Kidney (tissue), 14 donors: Measurements from ENCODE around the gene DZIP1. TPM values are rescaled to one million over a fixed set of nuclear protein-coding genes. Genes with fewer than 3 reads are reported as not detected.

Source experiments
- DNase-seq, 5 donors: peaks; one replicate each; pipeline ENCODE4 v3.0.0-alpha.2; 2013 to 2020
- FAIRE-seq: peaks from 2 replicates; lab custom pipeline; 2012; peaks lifted over from hg19 to GRCh38; lab: Jason Lieb, UNC
- H3K27ac ChIP-seq, 2 donors: one replicate each; pipeline ENCODE4 v1.7.0; 2013; ENCODE audit warnings: low read depth in 2 of 2, low read length in 2 of 2, inconsistent platforms in 1 of 2
- H3K27me3 ChIP-seq: one replicate; pipeline ENCODE4 v1.7.1; 2013; ENCODE audit warnings: low read length, inconsistent platforms; ENCODE audit not compliant: control insufficient read depth, insufficient read depth
- H3K36me3 ChIP-seq, 3 donors: one replicate each; pipeline versions ENCODE4 v1.7.0 to v1.7.1; 2013; ENCODE audit warnings: low read length in 3 of 3, control low read depth in 1 of 3, inconsistent platforms in 1 of 3; ENCODE audit not compliant: insufficient read depth in 3 of 3, control insufficient read depth in 2 of 3
- H3K4me1 ChIP-seq, 3 donors: one replicate each; pipeline versions ENCODE4 v1.7.0 to v1.7.1; 2013; ENCODE audit warnings: low read length in 3 of 3, inconsistent platforms in 1 of 3, low read depth in 1 of 3; ENCODE audit not compliant: control insufficient read depth in 2 of 3, insufficient read depth in 2 of 3
- H3K4me3 ChIP-seq, 3 donors: one replicate each; pipeline versions ENCODE4 v1.7.0 to v1.8.1; 2013; ENCODE audit warnings: low read length in 3 of 3, control low read depth in 1 of 3, inconsistent platforms in 1 of 3
- H3K9ac ChIP-seq, 3 donors: one replicate each; pipeline versions ENCODE4 v1.7.0 to v1.7.1; 2013; ENCODE audit warnings: low read length in 3 of 3, control low read depth in 1 of 3, inconsistent platforms in 1 of 3
- H3K9me3 ChIP-seq, 3 donors: one replicate each; pipeline versions ENCODE4 v1.7.0 to v1.7.1; 2013; ENCODE audit warnings: low read length in 3 of 3, control low read depth in 1 of 3, inconsistent platforms in 1 of 3; ENCODE audit not compliant: control insufficient read depth in 2 of 3, insufficient read depth in 1 of 3
- intact Hi-C: fragments of 100-400 bp; cut with DNase I; formaldehyde crosslinking; loops from one replicate; pipeline ENCODE4 v1.11.1; 2022
- polyA plus RNA-seq: library from polyadenylated mRNA; stranded (reverse); fragments of 350-450 nt; fragmentation: Illumina TruSeq; extraction: RNeasy Lipid Tissue Mini Kit (QIAGEN cat#74804); gene quantifications from one replicate; pipeline ENCODE4 v1.2.3, GENCODE V29; 2014; ENCODE audit warnings: low read depth, low replicate concordance; ENCODE audit not compliant: insufficient read depth
- total RNA-seq: library from RNA; stranded (reverse); fragmentation: NEBNext Ultra II Directional; extraction: Animal tissue kit (Norgen Biotek cat#: 25700); gene quantifications from one replicate; pipeline ENCODE4 v1.2.1, GENCODE V29; 2021
- TF ChIP-seq, protein P1 (sequence below): IDR thresholded peaks from 3 replicates; pipeline ENCODE4 v1.5.1; 2012; ENCODE audit warnings: mild to moderate bottlenecking, moderate library complexity, borderline replicate concordance; ENCODE audit not compliant: insufficient read depth; ENCODE audit errors: extremely low read depth
- donor health status: control.
- donor health status: control.
- donor health status: control.
- donor health status: control.
- donor health status: control.
- donor health status: DM: yes; HTN: yes; CAD: no.
- donor health status: Normal renal cell carcinoma (clear cell type).

Gene DZIP1
- total and polyA plus RNA-seq, 2 donors from 2014 or later, result 26.7 to 41.4 TPM

DNA sequence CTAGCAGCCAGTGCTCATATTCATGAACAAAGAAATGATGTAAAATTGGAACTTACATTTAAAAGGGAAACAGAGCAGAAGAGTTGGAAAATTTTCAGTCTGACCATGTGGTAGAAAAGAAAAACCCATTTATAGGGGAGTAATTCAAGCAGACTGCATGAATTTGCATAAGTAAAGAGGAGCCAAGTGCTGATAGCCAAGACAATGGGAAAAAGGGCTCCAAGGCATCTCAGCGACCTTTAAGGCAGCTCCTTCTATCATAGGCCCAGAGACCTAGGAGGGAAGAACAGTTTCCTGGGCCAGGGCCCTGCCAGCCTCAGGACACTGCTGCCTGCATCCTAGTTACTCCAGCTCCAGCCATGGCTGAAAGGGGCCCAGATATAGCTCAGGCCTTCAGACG, 39.9 kb upstream of the DZIP1 start:
- no peaks in the 10 kb centered on the region for H3K36me3 ChIP-seq
- intact Hi-C loops, result no loop called here
- H3K27ac ChIP-seq, result no peak overlapping the region

DNA sequence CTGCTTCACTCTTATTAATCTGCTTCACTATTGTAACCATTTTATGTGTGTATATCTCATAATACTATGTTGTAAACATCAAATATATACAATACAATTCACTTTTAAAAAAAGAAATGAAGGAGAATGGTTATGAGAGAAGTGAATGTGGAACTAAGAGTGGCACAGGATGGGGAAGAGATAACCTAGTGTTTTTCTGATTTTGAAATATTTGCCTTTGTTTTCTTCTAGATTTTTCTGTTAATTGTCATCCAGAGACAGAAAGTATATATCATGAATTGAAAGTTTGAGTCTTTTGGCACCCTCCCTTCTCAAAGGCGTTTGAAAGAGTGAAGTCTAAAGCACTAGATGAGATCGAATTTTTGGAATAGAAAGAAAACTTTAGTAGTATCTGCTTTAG, 35.2 kb upstream of the DZIP1 start:
- DNase-seq (no peak), FAIRE-seq (no peak)
- Histone ChIP-seq H3K27me3 (no peaks in the 10 kb centered on the region), H3K36me3 (no peaks in the 10 kb centered on the region), H3K9me3 (no peaks in the 10 kb centered on the region), H3K9ac (no peak overlapping the region), H3K4me3 (no peak overlapping the region), H3K27ac (no peak overlapping the region), H3K4me1 (peaks cover 0 to 9% (median 4%) of the 10 kb centered on the region in 3 donors)
- TF ChIP-seq, protein P1, sequence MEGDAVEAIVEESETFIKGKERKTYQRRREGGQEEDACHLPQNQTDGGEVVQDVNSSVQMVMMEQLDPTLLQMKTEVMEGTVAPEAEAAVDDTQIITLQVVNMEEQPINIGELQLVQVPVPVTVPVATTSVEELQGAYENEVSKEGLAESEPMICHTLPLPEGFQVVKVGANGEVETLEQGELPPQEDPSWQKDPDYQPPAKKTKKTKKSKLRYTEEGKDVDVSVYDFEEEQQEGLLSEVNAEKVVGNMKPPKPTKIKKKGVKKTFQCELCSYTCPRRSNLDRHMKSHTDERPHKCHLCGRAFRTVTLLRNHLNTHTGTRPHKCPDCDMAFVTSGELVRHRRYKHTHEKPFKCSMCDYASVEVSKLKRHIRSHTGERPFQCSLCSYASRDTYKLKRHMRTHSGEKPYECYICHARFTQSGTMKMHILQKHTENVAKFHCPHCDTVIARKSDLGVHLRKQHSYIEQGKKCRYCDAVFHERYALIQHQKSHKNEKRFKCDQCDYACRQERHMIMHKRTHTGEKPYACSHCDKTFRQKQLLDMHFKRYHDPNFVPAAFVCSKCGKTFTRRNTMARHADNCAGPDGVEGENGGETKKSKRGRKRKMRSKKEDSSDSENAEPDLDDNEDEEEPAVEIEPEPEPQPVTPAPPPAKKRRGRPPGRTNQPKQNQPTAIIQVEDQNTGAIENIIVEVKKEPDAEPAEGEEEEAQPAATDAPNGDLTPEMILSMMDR, result no peak
- intact Hi-C loops, result no loop called here

More for the DNA sequence above, 39.9 kb upstream of the DZIP1 start:
- Histone ChIP-seq H3K9ac (no peak overlapping the region), H3K9me3 (peaks cover 0 to 8% (median 0%) of the 10 kb centered on the region in 3 donors), H3K27me3 (no peaks in the 10 kb centered on the region), H3K4me3 (no peak overlapping the region), H3K4me1 (peaks cover 0 to 2% (median 0%) of the 10 kb centered on the region in 3 donors)
- TF ChIP-seq, protein P1, result no peak
- DNase-seq (no peak), FAIRE-seq (no peak)

DNA sequence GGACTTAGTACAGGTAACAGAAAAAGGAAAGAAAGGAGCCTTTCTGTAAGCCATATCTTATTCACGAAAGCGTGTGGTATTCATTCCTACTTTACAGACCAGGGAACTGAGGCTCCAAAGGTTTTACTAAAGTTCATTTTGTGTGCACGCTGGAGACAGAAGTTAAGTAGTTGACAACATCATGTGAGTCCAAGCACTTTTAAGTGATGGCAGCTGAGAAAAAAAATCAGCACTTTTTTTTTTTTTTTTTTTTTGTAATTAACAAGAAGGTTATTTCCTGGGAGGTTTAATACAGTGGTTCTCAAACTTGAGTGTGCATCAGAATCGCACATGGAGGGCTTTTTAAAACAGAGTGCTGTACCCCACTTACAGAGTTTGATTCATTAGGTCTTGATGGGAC, 34.5 kb upstream of the DZIP1 start:
- FAIRE-seq (no peak), DNase-seq (no peak)
- H3K9ac ChIP-seq, result peak overlapping the region in 1 of 3 donors; percentile 20
- TF ChIP-seq, protein P1, result no peak
- H3K4me1 ChIP-seq, result peaks cover 0 to 9% (median 2%) of the 10 kb centered on the region in 3 donors
- intact Hi-C loops, result no loop called here
- no peaks in the 10 kb centered on the region for H3K9me3 ChIP-seq
- no peak overlapping the region for H3K27ac ChIP-seq
- peak overlapping the region in 2 of 3 donors; percentile 27 to 86 for H3K4me3 ChIP-seq
- H3K36me3 ChIP-seq, result no peaks in the 10 kb centered on the region
- H3K27me3 ChIP-seq, result no peaks in the 10 kb centered on the region
